Activated CD4-positive, alpha-beta memory T cell treated with anti-CD3 and anti-CD28 coated beads for 36 hours (primary cell): Measurements from ENCODE around the gene EPB41L4B. TPM values are rescaled to one million over a fixed set of nuclear protein-coding genes. Genes with fewer than 3 reads are reported as not detected.
A peak's percentile ranks its signal among the peaks of the same experiment; 100 is the strongest.

Experiments
- CTCF ChIA-PET: fragments of 350-600 bp; sonication (Branson Sonifier 250); formaldehyde crosslinking; loops from one replicate; lab custom pipeline; 2021; ENCODE audit warnings: antibody characterized with exemption, inconsistent platforms; lab: Charles Lee
- POLR2A ChIA-PET: fragments of 350-600 bp; sonication (Branson Sonifier 250); formaldehyde crosslinking; loops from one replicate; lab custom pipeline; 2021; ENCODE audit warnings: antibody characterized with exemption; lab: Charles Lee
- DNase-seq: peaks from one replicate; pipeline ENCODE4 v3.0.0-alpha.2; 2020
- H3K27ac Mint-ChIP-seq: one replicate; pipeline ENCODE4 v1.8.0; 2021; ENCODE audit warnings: mixed read lengths
- H3K27me3 Mint-ChIP-seq: one replicate; pipeline ENCODE4 v1.8.0; 2021; ENCODE audit warnings: mixed read lengths
- H3K36me3 Mint-ChIP-seq: one replicate; pipeline ENCODE4 v1.8.0; 2021; ENCODE audit warnings: mixed read lengths
- H3K4me1 Mint-ChIP-seq: one replicate; pipeline ENCODE4 v1.8.0; 2021; ENCODE audit warnings: low read depth, mixed read lengths
- H3K4me3 Mint-ChIP-seq: one replicate; pipeline ENCODE4 v1.8.0; 2021; ENCODE audit warnings: mild to moderate bottlenecking, mixed read lengths
- H3K9me3 Mint-ChIP-seq: one replicate; pipeline ENCODE4 v1.8.0; 2021; ENCODE audit warnings: mixed read lengths
- intact Hi-C: fragments of 100-400 bp; cut with micrococcal nuclease; formaldehyde crosslinking; loops from one replicate; pipeline ENCODE4 v1.15.1; 2023
- total RNA-seq, 2 experiments: library from RNA; stranded (reverse); gene quantifications; one replicate each; pipeline ENCODE4 v1.2.3, GENCODE V29; 2021

The EPB41L4B gene
- total RNA-seq, 2 experiments from 2014 or later, result 0.17 to 0.21 TPM

DNA sequence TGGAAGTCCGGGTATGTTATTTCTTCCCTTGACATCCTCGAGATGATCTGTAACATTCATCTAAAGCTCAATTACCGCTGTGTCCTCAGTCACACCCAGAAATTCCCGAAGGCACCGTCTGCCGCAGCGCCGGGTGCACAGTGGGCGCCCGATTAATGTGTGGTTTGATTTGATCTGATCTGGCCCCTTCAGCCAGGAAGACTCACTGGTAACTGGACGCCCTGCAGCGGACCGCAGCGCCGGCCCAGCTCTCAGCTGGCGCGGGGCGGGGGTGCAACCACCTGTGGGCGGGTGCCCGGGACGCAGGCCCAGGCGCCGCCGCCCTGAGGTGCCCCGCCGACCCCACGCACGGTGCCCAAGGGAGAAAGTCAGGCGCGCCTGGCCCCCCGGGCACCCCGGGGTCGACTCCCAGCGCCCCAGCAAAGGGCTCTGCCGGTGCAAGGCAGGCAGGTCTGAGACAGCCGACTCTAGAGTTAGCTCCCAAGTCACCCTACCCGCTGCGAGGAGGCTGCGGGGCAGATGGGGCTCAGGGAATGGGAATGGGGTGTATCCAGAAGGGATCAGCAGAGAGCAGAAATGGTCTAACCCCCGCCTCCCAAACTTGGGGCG lies 1.7 kb downstream of the EPB41L4B start:
- ChIA-PET CTCF (no interaction called here), POLR2A (no interaction called here)
- no peaks in the 10 kb centered on the region for H3K36me3 Mint-ChIP-seq
- H3K27ac Mint-ChIP-seq, result no peak overlapping the region
- no peaks in the 10 kb centered on the region for H3K9me3 Mint-ChIP-seq
- peak overlapping the region; percentile 51 for H3K4me3 Mint-ChIP-seq
- intact Hi-C loops, result no loop called here
- peaks cover 8% of the 10 kb centered on the region for H3K4me1 Mint-ChIP-seq
- H3K27me3 Mint-ChIP-seq, result peaks cover 58% of the 10 kb centered on the region
- peak; percentile 11 for DNase-seq

DNA sequence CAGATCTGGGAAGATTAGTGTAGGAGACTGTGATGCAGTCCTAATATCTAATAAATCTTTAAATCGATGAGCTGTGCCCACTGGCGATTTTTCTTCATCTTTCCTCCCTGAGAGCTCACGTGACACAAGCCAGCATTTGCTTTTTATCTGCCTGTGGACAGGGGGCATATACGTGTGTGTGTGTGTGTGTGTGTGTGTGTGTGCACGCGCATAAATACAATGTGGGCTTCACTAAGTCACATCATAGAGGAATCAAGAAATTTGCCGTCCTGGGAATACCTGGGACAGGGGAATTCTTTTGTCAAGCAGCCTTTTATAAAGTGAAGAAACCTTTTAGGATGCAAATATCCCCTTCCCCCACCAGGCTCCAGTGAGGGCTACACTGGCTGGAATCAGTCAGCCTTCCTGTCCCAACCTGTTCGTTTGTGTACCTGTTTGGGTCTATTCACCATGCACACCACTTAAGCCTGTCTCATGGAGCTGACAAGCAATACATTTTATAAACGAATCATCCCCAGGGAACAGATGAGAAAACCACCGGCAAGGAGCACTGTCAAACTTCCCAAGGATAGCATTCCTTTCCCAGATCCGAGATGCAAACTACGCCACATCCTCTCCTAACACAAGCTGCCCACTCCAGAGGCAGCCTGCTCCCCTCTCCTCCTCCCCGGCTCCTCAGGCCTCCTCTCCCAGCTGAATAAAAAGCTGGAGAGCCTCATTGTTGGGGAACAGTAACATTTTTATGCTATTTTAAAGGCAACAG lies 2.7 kb downstream of the EPB41L4B start:
- DNase-seq, result no peak
- POLR2A ChIA-PET, result no interaction called here
- CTCF ChIA-PET, result interaction anchor here (0.7 kb wide), 2 partner anchors 440 to 1999 kb away, joined by 3 read pairs; no protein-coding TSS in a partner anchor
- Mint-ChIP-seq H3K9me3 (no peaks in the 10 kb centered on the region), H3K27me3 (peaks cover 57% of the 10 kb centered on the region), H3K27ac (no peak overlapping the region), H3K36me3 (no peaks in the 10 kb centered on the region), H3K4me3 (no peak overlapping the region), H3K4me1 (peaks cover 8% of the 10 kb centered on the region)
- intact Hi-C loops, result no loop called here

DNA sequence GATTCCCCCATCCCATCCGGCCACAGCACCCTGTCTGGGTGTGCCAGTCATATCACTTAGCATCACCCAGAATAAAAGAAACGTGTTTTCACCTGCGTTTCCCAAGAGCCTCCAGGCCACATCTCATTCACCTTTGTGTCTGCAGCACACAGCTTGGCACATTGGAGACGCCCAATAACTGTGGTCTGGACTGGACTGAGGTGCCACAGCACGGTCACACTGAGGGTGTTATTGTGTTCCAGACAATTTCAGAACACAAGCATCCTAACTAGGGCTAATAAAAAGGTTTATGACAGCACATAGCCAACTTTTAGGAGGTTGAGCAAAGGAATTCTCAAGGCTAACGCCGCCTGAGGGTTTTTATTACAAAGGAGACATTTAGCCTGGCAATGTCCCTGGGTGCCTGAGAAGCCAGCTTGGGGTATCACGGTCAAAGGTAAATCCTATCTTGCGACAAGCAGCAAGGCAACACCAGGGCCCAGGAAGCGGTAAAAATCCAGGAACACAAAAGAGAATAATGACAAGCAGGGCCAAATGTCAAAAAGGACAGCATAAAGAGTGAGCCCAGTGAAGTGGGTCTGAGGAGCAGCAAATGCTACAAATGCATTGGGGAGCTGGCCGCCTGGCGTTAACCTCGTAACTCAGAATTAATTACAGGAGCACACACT lies 3.4 kb downstream of the EPB41L4B start:
- Mint-ChIP-seq H3K36me3 (no peaks in the 10 kb centered on the region), H3K4me3 (no peak overlapping the region), H3K27me3 (peaks cover 56% of the 10 kb centered on the region), H3K27ac (no peak overlapping the region), H3K4me1 (peaks cover 11% of the 10 kb centered on the region), H3K9me3 (no peaks in the 10 kb centered on the region)
- intact Hi-C loops, result no loop called here
- POLR2A ChIA-PET, result no interaction called here
- CTCF ChIA-PET, result interaction anchor here (0.7 kb wide), 2 partner anchors 439 to 1998 kb away, joined by 3 read pairs; no protein-coding TSS in a partner anchor
- no peak for DNase-seq

DNA sequence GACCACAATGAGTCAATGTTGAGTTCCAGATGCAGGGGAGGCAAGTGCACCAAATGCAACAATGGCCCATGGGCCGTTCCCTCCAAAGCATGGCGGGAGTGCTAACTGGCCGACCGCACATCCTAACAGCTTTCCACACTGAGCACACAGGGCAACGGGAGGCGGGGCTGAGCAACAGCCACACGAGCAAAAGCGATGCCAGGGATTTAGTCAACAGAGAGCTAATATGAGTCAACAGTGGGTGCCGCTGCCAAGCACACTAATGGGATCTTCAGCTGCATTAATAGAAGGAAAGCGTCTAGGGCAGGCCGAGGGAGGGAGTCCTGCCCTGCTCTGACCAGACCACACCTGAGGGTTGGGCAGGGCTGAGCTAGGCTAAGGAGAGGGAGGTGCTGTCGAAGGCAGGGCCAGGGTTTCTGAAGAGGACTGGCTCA lies 4.6 kb downstream of the EPB41L4B start:
- H3K27ac Mint-ChIP-seq, result no peak overlapping the region
- H3K9me3 Mint-ChIP-seq, result no peaks in the 10 kb centered on the region
- H3K36me3 Mint-ChIP-seq, result no peaks in the 10 kb centered on the region
- no peak for DNase-seq
- H3K4me1 Mint-ChIP-seq, result peaks cover 17% of the 10 kb centered on the region
- ChIA-PET POLR2A (no interaction called here), CTCF (no interaction called here)
- H3K4me3 Mint-ChIP-seq, result no peak overlapping the region
- intact Hi-C loops, result no loop called here
- peaks cover 47% of the 10 kb centered on the region for H3K27me3 Mint-ChIP-seq

DNA sequence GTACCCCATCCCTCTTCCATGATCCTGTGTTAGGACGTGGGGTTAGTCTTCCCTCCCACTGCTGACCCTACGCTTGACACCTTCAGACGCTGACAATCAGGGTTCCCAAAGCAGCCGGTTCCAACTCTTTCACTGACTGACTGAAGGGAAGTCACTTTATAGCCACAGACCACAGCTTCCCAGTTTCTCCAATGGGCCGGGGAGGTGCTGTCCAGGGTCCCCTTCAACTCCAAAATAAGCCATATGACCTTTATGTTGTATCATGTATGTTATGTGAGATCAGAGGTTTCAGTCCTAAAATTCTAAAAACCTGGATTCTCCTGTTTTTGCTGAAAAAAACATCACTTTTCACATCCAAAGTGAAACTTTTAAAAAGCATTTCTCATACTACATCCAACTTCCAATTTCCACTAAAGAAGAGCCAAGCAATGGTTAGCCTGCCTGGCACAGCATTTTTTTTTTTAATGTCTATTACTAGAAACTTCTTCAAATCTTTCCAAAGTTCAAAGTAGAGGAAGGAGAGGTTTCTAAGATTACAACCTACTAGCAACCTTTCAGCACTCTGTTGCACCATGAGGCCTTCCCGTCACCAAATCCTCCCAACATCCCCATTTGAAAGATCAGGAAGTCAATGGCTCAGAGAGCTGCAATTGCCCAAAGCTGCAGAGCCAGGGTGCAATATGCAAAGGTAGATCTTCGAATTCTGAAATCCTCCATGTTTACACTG lies 5.2 kb downstream of the EPB41L4B start:
- intact Hi-C loops, result no loop called here
- H3K27ac Mint-ChIP-seq, result no peak overlapping the region
- DNase-seq, result no peak
- peaks cover 48% of the 10 kb centered on the region for H3K27me3 Mint-ChIP-seq
- POLR2A ChIA-PET, result no interaction called here
- CTCF ChIA-PET, result no interaction called here
- no peak overlapping the region for H3K4me3 Mint-ChIP-seq
- no peaks in the 10 kb centered on the region for H3K36me3 Mint-ChIP-seq
- peaks cover 17% of the 10 kb centered on the region for H3K4me1 Mint-ChIP-seq
- H3K9me3 Mint-ChIP-seq, result no peaks in the 10 kb centered on the region

DNA sequence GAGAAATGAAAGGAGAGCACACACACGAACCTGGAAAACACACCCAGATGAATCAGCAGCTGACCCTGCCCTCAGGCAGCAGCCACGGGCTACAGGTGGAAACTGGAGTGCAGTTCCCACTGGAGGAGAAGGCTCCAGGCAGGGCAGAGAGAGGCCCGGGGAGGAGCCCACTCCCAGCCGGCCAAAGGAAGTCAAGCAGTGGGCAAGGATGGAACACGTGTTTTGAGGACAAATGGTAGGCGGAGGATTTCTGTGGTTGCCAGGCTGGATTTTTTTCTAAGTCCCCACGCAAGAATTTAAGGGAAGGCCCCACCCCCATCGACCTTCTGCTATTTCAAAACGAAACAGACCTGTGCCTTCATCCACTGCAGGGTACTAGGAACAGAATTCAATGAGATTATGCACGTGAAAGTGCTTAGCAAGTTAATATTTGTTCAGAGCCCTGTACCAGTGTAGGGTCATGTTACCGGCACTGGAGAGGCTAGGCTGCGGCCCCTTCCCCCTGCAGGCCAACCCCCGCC lies 6.8 kb downstream of the EPB41L4B start:
- Mint-ChIP-seq H3K9me3 (no peaks in the 10 kb centered on the region), H3K36me3 (no peaks in the 10 kb centered on the region), H3K4me3 (no peak overlapping the region), H3K27me3 (peaks cover 57% of the 10 kb centered on the region), H3K4me1 (peaks cover 14% of the 10 kb centered on the region), H3K27ac (no peak overlapping the region)
- ChIA-PET CTCF (no interaction called here), POLR2A (no interaction called here)
- no peak for DNase-seq
- intact Hi-C loops, result no loop called here

DNA sequence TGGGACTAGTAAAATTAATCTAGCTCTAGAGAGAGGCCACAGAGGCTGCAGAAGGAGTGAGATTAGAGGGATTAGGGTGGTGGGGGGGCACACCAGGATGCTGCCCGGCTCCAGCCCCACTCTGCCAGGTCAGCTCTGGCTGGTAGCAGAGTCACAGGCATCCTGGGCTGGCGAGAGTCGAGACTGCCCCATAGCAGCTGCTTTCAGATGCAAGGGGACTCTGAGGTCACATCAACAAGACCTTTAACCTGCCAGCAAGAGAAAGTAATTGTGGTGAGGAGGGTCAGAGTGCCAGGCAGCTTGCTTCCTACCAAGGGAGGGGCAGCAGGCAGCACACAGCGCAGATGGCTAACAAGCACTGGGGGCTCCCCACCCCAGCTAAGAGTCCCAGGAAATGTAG lies 7.5 kb downstream of the EPB41L4B start:
- intact Hi-C loops, result no loop called here
- ChIA-PET POLR2A (no interaction called here), CTCF (no interaction called here)
- no peak overlapping the region for H3K27ac Mint-ChIP-seq
- peaks cover 50% of the 10 kb centered on the region for H3K27me3 Mint-ChIP-seq
- no peaks in the 10 kb centered on the region for H3K36me3 Mint-ChIP-seq
- H3K4me3 Mint-ChIP-seq, result no peak overlapping the region
- no peak for DNase-seq
- H3K4me1 Mint-ChIP-seq, result peaks cover 11% of the 10 kb centered on the region
- no peaks in the 10 kb centered on the region for H3K9me3 Mint-ChIP-seq

DNA sequence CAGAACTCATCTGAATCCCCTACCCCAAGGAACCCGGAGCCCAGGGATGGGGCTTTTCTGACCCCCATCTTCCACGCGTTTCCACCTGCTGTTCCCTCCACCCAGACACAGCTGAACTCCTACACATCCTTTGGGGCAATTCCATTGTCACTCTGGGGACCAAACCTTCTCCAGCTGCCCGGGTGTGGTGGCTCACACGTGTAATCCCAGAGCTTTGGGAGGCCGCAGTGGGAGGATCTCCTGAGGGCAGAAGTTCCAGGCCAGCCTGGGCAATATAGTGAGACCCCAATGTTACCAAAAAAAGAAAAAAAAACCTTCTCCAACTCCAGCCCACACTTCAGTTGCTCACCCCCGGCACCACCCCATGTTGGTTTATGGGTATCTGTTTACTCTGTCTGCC lies 8.1 kb downstream of the EPB41L4B start:
- Mint-ChIP-seq H3K27me3 (peaks cover 48% of the 10 kb centered on the region), H3K4me3 (no peak overlapping the region), H3K4me1 (peaks cover 11% of the 10 kb centered on the region), H3K36me3 (no peaks in the 10 kb centered on the region), H3K9me3 (no peaks in the 10 kb centered on the region), H3K27ac (no peak overlapping the region)
- POLR2A ChIA-PET, result no interaction called here
- no peak for DNase-seq
- CTCF ChIA-PET, result no interaction called here
- intact Hi-C loops, result no loop called here

DNA sequence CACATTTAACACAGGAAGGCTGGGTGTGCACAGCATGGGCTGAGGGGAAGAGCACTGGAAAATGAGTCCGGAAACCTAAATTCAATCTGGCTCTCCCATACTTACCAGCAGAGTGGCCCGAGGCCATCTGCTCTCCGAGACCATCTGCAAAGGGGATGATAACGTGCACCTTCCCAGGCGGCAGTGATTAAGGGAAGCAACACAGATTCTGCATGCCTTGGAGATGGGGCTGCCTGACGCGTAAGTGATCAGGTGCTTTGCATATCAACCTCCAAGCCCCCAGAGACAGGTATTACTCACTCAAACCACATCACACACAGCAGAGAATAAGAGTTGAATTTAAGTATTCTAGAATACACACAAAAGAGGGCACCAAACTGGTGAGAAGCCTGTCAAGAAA lies 9.1 kb downstream of the EPB41L4B start:
- ChIA-PET POLR2A (interaction anchor here (0.7 kb wide), 1 partner anchor 16 kb away, joined by 3 read pairs; no protein-coding TSS in a partner anchor), CTCF (no interaction called here)
- peak; percentile 25 for DNase-seq
- H3K27me3 Mint-ChIP-seq, result peaks cover 46% of the 10 kb centered on the region
- H3K9me3 Mint-ChIP-seq, result no peaks in the 10 kb centered on the region
- no peak overlapping the region for H3K27ac Mint-ChIP-seq
- intact Hi-C loops, result no loop called here
- H3K36me3 Mint-ChIP-seq, result no peaks in the 10 kb centered on the region
- H3K4me1 Mint-ChIP-seq, result peaks cover 11% of the 10 kb centered on the region
- no peak overlapping the region for H3K4me3 Mint-ChIP-seq

DNA sequence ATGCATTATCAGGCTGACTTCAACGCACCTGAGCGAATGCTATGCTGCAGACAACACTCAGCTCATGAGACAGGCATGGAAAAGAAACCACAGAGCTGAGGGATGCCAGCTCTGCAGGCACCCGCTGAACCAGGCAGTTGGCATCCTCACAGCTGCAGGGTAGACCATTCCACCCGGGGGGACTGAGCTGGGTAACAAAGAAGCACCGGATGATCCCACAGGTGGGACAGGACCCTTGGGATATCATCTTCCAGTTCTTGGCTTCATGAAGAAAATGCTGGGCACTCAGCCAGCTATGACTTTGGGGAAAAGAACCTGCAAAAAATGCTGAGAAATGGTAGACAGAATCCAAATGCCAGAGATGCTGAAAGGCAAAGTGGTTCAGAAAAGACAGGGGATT lies 9.6 kb downstream of the EPB41L4B start:
- ChIA-PET POLR2A (interaction anchor here (0.7 kb wide), 1 partner anchor 15 kb away, joined by 3 read pairs; no protein-coding TSS in a partner anchor), CTCF (no interaction called here)
- DNase-seq, result no peak
- H3K4me1 Mint-ChIP-seq, result peaks cover 11% of the 10 kb centered on the region
- H3K36me3 Mint-ChIP-seq, result no peaks in the 10 kb centered on the region
- H3K27me3 Mint-ChIP-seq, result peaks cover 44% of the 10 kb centered on the region
- H3K4me3 Mint-ChIP-seq, result no peak overlapping the region
- no peaks in the 10 kb centered on the region for H3K9me3 Mint-ChIP-seq
- intact Hi-C loops, result no loop called here
- no peak overlapping the region for H3K27ac Mint-ChIP-seq

DNA sequence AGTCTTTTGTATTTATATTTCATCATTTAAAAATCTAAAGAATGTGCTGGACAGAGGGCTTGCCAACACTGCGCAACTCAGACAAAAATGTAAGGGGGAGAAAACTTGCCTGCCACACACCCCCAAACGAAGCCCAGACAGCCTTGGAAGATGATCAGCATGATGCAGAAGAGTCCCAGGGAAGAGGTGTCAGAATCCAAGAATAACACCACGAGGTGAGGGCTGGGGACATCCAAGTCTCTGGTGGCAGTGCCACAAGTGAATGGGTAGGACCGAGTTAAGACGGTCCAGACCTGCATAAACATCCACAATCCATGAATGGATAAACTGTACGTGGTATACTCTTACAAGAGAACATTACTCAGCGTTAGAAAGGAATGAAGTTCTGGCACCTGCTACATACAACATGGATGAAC lies 10.4 kb downstream of the EPB41L4B start:
- H3K9me3 Mint-ChIP-seq, result no peaks in the 10 kb centered on the region
- no peaks in the 10 kb centered on the region for H3K36me3 Mint-ChIP-seq
- ChIA-PET POLR2A (no interaction called here), CTCF (no interaction called here)
- DNase-seq, result no peak
- peaks cover 11% of the 10 kb centered on the region for H3K4me1 Mint-ChIP-seq
- H3K27ac Mint-ChIP-seq, result no peak overlapping the region
- H3K4me3 Mint-ChIP-seq, result no peak overlapping the region
- intact Hi-C loops, result no loop called here
- H3K27me3 Mint-ChIP-seq, result peaks cover 38% of the 10 kb centered on the region

DNA sequence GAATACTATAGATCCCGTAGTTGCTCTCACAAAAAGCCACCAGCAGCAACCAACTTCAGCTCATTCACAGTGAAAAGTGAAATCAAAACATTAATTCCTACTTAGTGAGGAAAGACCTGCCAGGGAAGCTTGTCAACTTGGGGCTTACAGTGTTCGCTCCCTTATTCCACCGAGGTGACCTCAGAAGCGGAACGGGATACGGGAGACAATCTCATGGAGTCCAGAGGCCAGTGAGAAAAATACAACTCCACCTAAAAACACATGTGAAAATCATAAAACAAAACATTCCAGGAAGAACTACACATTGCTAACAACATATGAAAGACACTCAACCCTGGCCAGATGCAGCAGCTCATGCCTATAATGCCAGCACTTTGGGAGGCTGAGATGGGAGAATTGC lies 11.6 kb downstream of the EPB41L4B start:
- intact Hi-C loops, result no loop called here
- ChIA-PET POLR2A (no interaction called here), CTCF (no interaction called here)
- Mint-ChIP-seq H3K4me3 (no peak overlapping the region), H3K27ac (no peak overlapping the region), H3K27me3 (peaks cover 38% of the 10 kb centered on the region), H3K9me3 (no peaks in the 10 kb centered on the region), H3K4me1 (peaks cover 11% of the 10 kb centered on the region), H3K36me3 (no peaks in the 10 kb centered on the region)
- DNase-seq, result no peak
